Endothelial cell of umbilical vein (primary cell): ENCODE data around the gene PTPN2.
"Not testable (repeated sequence)": the region's sequence is repeated elsewhere in the genome, so short reads cannot be mapped to it uniquely, and the experiment has no call there.

Source experiments
- EZH2 ChIP-seq: IDR thresholded peaks from 2 replicates; pipeline ENCODE4 v1.6.1; 2012; ENCODE audit warnings: borderline replicate concordance, low read depth, mild to moderate bottlenecking, moderate library complexity, low read length, inconsistent platforms; ENCODE audit not compliant: severe bottlenecking
- GATA2 ChIP-seq: IDR thresholded peaks from 2 replicates; pipeline ENCODE4 v1.7.0; 2011; ENCODE audit warnings: low read depth, mild to moderate bottlenecking, moderate library complexity, mixed read lengths, low read length; ENCODE audit not compliant: insufficient read length, insufficient read depth
- JUN ChIP-seq: IDR thresholded peaks from 2 replicates; pipeline ENCODE4 v1.6.1; 2011; ENCODE audit warnings: borderline replicate concordance, low read depth; ENCODE audit not compliant: insufficient read length, insufficient read depth
- MYC ChIP-seq: IDR thresholded peaks from one replicate; pipeline ENCODE4 v1.6.1; 2011; ENCODE audit warnings: mild to moderate bottlenecking, low read depth, low read length
- POLR2A ChIP-seq: IDR thresholded peaks from 2 replicates; pipeline ENCODE4 v1.6.1; 2012; ENCODE audit warnings: low read depth, mild to moderate bottlenecking, control low read depth, low read length
- POLR2AphosphoS5 ChIP-seq: IDR thresholded peaks from 2 replicates; pipeline ENCODE4 v1.6.1; 2012; ENCODE audit warnings: low read depth, mild to moderate bottlenecking, control low read depth, low read length, moderate library complexity; ENCODE audit not compliant: insufficient read depth
- TF ChIP-seq, protein P1 (sequence below), 2 donors: IDR thresholded peaks; 1 replicate in 1 of 2; 2 replicates in 1 of 2; pipeline ENCODE4 v1.5.1; 2011; ENCODE audit warnings: low read length in 2 of 2, mild to moderate bottlenecking in 2 of 2, moderate library complexity in 2 of 2, control low read depth in 1 of 2, inconsistent platforms in 1 of 2, low read depth in 1 of 2; ENCODE audit not compliant: insufficient read depth in 1 of 2; ENCODE audit errors: extremely low read depth in 1 of 2

DNA sequence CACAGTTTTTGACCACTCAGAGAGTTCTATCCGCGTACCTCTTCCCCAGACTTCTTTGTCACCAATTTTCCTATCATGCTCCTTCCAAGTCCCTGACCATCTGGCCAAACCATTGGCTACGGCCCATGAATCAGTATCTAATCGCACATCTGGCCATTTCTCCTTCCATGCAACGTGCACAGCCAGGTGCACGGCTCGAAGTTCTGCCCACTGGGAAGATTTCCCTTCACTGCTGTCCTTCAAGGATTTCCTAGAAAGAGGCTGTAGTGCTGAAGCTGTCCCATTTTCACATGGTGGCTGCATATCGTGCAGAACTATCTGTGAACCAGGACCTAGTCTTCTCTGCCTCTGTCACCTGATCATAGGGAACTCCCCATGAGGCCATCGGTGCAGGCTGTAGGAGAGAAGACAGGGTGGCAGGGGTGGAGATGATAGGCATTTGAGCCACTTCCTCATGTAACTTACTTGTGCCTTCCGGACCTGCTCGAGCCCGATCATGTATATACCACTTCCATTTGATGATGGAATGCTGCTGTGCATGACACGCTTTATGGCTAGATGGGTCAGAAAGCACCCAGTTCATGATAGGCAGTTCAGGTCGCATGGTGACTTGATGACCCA lies 127.3 kb downstream of the PTPN2 start:
- TF ChIP-seq, protein P1, sequence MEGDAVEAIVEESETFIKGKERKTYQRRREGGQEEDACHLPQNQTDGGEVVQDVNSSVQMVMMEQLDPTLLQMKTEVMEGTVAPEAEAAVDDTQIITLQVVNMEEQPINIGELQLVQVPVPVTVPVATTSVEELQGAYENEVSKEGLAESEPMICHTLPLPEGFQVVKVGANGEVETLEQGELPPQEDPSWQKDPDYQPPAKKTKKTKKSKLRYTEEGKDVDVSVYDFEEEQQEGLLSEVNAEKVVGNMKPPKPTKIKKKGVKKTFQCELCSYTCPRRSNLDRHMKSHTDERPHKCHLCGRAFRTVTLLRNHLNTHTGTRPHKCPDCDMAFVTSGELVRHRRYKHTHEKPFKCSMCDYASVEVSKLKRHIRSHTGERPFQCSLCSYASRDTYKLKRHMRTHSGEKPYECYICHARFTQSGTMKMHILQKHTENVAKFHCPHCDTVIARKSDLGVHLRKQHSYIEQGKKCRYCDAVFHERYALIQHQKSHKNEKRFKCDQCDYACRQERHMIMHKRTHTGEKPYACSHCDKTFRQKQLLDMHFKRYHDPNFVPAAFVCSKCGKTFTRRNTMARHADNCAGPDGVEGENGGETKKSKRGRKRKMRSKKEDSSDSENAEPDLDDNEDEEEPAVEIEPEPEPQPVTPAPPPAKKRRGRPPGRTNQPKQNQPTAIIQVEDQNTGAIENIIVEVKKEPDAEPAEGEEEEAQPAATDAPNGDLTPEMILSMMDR (IDR thresholded peaks at IDR 0.05; ENCODE audit: extremely low read depth in 1 of 2, insufficient read depth in 1 of 2, low read depth in 1 of 2, low read length in 2 of 2) = not testable (repeated sequence)
- TF ChIP-seq GATA2, POLR2A, JUN, POLR2AphosphoS5, MYC, EZH2: not testable (repeated sequence)
